Activated CD8-positive, alpha-beta T cell treated with anti-CD3 and anti-CD28 coated beads for 36 hours (primary cell): ENCODE measurements around the gene BGN. TPM values are rescaled to one million over a fixed set of nuclear protein-coding genes. Genes with fewer than 3 reads are reported as not detected.

Experiments used
- ATAC-seq: fragments of 200-7000 bp; cut with Tn5 transposase; one replicate; pipeline ENCODE4 v1.10.0; 2021; ENCODE audit warnings: mild to moderate bottlenecking, moderate library complexity
- CTCF ChIA-PET: fragments of 350-600 bp; sonication (Branson Sonifier 250); formaldehyde crosslinking; loops from one replicate; lab custom pipeline; 2021; ENCODE audit warnings: antibody characterized with exemption; lab: Charles Lee
- POLR2A ChIA-PET: fragments of 350-600 bp; sonication (Branson Sonifier 250); formaldehyde crosslinking; loops from one replicate; lab custom pipeline; 2021; ENCODE audit warnings: antibody characterized with exemption; lab: Charles Lee
- DNase-seq: peaks from one replicate; pipeline ENCODE4 v3.0.0-alpha.2; 2020
- H3K27ac Mint-ChIP-seq: one replicate; pipeline ENCODE4 v1.8.0; 2021; ENCODE audit warnings: mild to moderate bottlenecking, mixed read lengths
- H3K27me3 Mint-ChIP-seq: one replicate; pipeline ENCODE4 v1.8.0; 2021; ENCODE audit warnings: mixed read lengths
- H3K36me3 Mint-ChIP-seq: one replicate; pipeline ENCODE4 v1.8.0; 2021; ENCODE audit warnings: low read depth, mixed read lengths
- H3K4me1 Mint-ChIP-seq: one replicate; pipeline ENCODE4 v1.8.0; 2021; ENCODE audit warnings: low read depth, mixed read lengths
- H3K4me3 Mint-ChIP-seq: one replicate; pipeline ENCODE4 v1.8.0; 2021; ENCODE audit warnings: mild to moderate bottlenecking, moderate library complexity, mixed read lengths
- H3K9me3 Mint-ChIP-seq: one replicate; pipeline ENCODE4 v1.8.0; 2021; ENCODE audit warnings: mixed read lengths
- intact Hi-C: fragments of 100-400 bp; cut with micrococcal nuclease; formaldehyde crosslinking; loops from one replicate; pipeline ENCODE4 v1.10.0; 2022
- total RNA-seq, 2 experiments: library from RNA; stranded (reverse); gene quantifications; one replicate each; pipeline ENCODE4 v1.2.3, GENCODE V29; 2021
- TF ChIP-seq, protein P1 (sequence below): fragments of 200-600 bp; IDR thresholded peaks from one replicate; pipeline ENCODE4 v1.8.0; 2022; ENCODE audit warnings: antibody characterized with exemption, mild to moderate bottlenecking

Gene BGN
- total RNA-seq, 2 experiments from 2014 or later, result not detected

DNA sequence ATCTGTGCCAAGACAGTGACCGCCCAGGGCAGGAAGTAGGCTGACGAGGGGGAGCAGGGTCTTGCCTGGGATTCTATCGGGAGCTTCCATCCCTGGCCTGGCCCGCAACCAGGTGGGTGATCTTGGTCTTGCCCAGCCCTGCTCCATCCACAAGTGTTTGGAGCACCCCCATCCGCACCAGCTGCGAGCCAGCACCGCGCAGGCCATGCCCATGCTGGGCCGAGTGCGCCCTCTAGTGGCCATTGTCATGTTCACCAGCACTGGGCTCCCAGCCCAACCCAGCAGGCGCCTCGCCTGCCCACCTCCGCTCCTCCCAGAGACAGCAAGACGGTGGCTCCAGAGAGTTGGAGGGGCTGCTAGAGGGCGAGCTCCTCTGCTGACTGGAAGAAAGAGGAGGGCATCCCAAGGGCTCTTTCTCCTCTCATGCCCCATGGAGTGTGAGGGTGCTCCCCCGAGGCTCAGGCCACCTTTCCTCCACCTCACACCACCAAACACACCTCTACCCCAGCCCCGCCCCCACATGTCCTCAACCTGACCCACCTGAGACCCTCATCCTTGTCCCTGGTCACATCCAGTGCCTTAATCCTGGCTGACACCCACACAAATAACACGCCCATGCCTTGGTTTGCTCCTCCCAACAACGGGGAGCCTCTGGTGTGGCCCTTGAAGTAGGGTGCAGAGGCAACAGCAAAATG, 12.9 kb downstream of the BGN start:
- Mint-ChIP-seq H3K9me3 (no peaks in the 10 kb centered on the region), H3K36me3 (no peaks in the 10 kb centered on the region), H3K4me1 (no peaks in the 10 kb centered on the region), H3K4me3 (no peak overlapping the region), H3K27me3 (no peaks in the 10 kb centered on the region), H3K27ac (no peak overlapping the region)
- peak; percentile 86 for DNase-seq
- TF ChIP-seq, protein P1, sequence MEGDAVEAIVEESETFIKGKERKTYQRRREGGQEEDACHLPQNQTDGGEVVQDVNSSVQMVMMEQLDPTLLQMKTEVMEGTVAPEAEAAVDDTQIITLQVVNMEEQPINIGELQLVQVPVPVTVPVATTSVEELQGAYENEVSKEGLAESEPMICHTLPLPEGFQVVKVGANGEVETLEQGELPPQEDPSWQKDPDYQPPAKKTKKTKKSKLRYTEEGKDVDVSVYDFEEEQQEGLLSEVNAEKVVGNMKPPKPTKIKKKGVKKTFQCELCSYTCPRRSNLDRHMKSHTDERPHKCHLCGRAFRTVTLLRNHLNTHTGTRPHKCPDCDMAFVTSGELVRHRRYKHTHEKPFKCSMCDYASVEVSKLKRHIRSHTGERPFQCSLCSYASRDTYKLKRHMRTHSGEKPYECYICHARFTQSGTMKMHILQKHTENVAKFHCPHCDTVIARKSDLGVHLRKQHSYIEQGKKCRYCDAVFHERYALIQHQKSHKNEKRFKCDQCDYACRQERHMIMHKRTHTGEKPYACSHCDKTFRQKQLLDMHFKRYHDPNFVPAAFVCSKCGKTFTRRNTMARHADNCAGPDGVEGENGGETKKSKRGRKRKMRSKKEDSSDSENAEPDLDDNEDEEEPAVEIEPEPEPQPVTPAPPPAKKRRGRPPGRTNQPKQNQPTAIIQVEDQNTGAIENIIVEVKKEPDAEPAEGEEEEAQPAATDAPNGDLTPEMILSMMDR, result peak; percentile 64
- ATAC-seq, result peak; percentile 98
- ChIA-PET CTCF (interaction anchor here (0.7 to 3.8 kb wide), 11 partner anchors 8 to 566 kb away, joined by 3 to 43 read pairs (median 6); partner anchors contain the start of gene HAUS7), POLR2A (interaction anchor here (1.1 kb wide), 1 partner anchor 34 kb away, joined by 3 read pairs; no protein-coding TSS in a partner anchor)
- intact Hi-C loops, result loop anchor here (5.0 kb wide), 1 partner anchor 35 kb away; the partner anchor contains the start of gene HAUS7

DNA sequence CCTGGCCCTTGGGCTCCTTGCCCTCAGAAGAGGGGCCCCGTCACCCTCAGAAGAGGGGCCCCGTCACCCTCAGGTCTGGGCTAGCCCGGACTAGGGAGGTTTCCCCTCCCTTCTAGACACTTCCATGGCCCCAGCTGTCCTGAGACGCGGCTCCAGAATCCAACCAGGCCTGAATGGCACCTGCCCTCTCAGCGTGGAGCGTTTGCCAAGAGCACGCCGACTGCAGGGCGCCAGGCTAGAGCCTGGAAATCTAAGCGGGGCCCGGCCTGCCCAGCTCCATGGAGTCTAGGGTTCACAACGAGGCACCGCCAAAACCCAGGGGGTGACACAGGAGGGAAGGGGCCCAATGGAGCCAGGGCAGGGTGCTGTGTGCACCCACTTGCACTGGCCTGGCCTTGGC, 14.8 kb downstream of the BGN start:
- ATAC-seq, result no peak
- CTCF ChIA-PET, result interaction anchor here (1.0 to 1.3 kb wide), 2 partner anchors 12 to 39 kb away, joined by 3 to 6 read pairs; partner anchors contain the start of gene HAUS7
- no peaks in the 10 kb centered on the region for H3K4me1 Mint-ChIP-seq
- DNase-seq, result no peak
- H3K4me3 Mint-ChIP-seq, result no peak overlapping the region
- intact Hi-C loops, result loop anchor here (5.0 kb wide), 1 partner anchor 37 kb away; the partner anchor contains the start of gene HAUS7
- no peaks in the 10 kb centered on the region for H3K9me3 Mint-ChIP-seq
- no peaks in the 10 kb centered on the region for H3K36me3 Mint-ChIP-seq
- POLR2A ChIA-PET, result no interaction called here
- TF ChIP-seq, protein P1, result no peak
- no peak overlapping the region for H3K27ac Mint-ChIP-seq
- no peaks in the 10 kb centered on the region for H3K27me3 Mint-ChIP-seq

DNA sequence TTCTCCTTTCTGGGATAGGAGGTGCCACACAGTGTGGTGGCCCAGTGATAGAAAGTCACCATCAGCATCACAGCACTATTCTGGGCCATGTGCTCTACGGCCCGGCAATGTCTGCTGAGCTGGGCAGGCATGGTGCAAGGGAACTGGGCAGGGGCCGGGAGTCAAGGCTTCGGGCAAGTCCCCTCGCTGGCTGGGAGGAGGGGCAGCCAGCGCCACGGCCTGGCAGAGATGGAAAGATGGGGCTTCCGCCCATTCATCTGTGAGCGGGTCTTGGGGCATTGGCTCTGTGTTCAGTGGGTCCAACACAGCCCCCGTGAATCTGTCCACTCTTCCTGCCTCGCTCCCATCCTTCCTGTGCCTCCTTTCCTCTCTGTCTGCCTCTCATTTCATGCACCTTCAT, 15.6 kb downstream of the BGN start:
- TF ChIP-seq, protein P1, result no peak
- CTCF ChIA-PET, result interaction anchor here (1.0 kb wide), 1 partner anchor 39 kb away, joined by 6 read pairs; the partner anchor contains the start of gene HAUS7
- intact Hi-C loops, result no loop called here
- H3K4me1 Mint-ChIP-seq, result no peaks in the 10 kb centered on the region
- no peak overlapping the region for H3K4me3 Mint-ChIP-seq
- H3K27ac Mint-ChIP-seq, result no peak overlapping the region
- H3K36me3 Mint-ChIP-seq, result no peaks in the 10 kb centered on the region
- ATAC-seq, result no peak
- no peaks in the 10 kb centered on the region for H3K27me3 Mint-ChIP-seq
- POLR2A ChIA-PET, result no interaction called here
- H3K9me3 Mint-ChIP-seq, result no peaks in the 10 kb centered on the region
- no peak for DNase-seq

DNA sequence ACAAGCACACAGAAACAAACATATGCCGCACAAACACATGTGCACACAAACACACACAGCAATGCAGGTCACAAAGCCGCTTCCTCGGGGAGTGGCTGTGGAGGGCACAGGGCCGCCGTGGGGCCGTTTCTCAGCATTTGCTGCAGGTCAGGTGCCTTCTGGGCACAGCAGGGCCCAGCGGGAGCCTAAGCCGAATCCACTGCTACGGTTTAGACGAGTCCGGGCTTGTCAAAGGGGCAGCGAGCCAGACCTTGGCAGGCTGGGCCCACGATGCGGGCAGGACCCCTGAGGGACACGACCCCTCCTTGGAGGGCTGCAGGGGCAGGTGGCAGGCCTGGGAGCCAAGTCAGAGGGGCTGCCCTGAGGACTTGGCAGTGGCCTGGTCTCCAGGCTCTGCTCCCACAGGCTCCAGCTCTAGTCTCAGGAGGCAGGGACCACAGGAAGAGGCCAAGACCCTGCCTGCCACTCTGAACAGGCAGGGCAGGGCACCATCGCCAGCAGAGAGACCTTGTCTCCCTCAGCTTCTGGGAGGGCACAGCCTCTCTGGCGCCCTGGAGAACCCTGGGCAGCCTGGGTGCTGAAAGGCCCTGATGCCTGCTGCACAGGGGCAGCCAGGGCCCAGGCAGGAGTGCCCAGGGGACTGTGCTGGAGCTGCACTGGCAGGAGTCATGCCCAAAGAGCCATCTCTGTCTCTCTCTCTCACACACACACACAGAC, 17.2 kb downstream of the BGN start:
- Mint-ChIP-seq H3K36me3 (no peaks in the 10 kb centered on the region), H3K27ac (no peak overlapping the region), H3K4me3 (no peak overlapping the region), H3K9me3 (no peaks in the 10 kb centered on the region), H3K4me1 (no peaks in the 10 kb centered on the region), H3K27me3 (peaks cover 7% of the 10 kb centered on the region)
- TF ChIP-seq, protein P1, result no peak
- DNase-seq, result no peak
- intact Hi-C loops, result no loop called here
- no peak for ATAC-seq
- ChIA-PET POLR2A (no interaction called here), CTCF (no interaction called here)

DNA sequence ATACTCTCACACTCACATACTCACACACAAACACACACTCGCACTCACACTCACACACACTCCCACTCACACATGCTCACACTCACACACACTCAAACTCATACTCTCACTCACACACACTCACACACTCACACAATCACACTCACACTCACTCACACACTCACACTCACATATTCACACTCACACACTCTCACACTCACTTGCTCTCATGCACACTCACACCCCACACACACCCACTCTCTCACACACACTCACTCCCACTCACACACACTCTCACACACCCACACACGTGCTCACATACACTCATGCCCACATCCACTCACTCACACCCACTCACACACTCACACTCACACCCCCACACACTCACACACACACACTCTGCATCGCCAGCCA, 17.7 kb downstream of the BGN start:
- Mint-ChIP-seq H3K36me3 (no peaks in the 10 kb centered on the region), H3K4me3 (no peak overlapping the region), H3K27ac (no peak overlapping the region), H3K9me3 (no peaks in the 10 kb centered on the region), H3K27me3 (peaks cover 9% of the 10 kb centered on the region), H3K4me1 (no peaks in the 10 kb centered on the region)
- CTCF ChIA-PET, result no interaction called here
- DNase-seq (no peak), ATAC-seq (no peak)
- POLR2A ChIA-PET, result interaction anchor here (0.7 kb wide), 1 partner anchor 118 kb away, joined by 4 read pairs; no protein-coding TSS in a partner anchor
- intact Hi-C loops, result no loop called here
- TF ChIP-seq, protein P1, result no peak
